Measurements from ENCODE around the gene TTYH2.

GRCh38 chr17:74205274-74205673 is 8.1 kb upstream of the TTYH2 start:
- no peak for TF ChIP-seq CTCF (IDR thresholded peaks at IDR 0.05)
- no peak for TF ChIP-seq POLR2A (IDR thresholded peaks at IDR 0.05)
